Epithelial cell of esophagus (primary cell): ENCODE data around the gene PRKD1.
"Not testable (repeated sequence)": the region's sequence is repeated elsewhere in the genome, so short reads cannot be mapped to it uniquely, and the experiment has no call there.

Experiments used
- DNase-seq: peaks from one replicate; pipeline ENCODE4 v3.0.0; 2010; ENCODE audit warnings: low read depth
- H3K4me3 ChIP-seq: 2 replicates; pipeline ENCODE4 v1.5.1; 2011; ENCODE audit warnings: mild to moderate bottlenecking, low read length, control low read depth
- CTCF ChIP-seq: IDR thresholded peaks from 2 replicates; pipeline ENCODE4 v1.5.1; 2011; ENCODE audit warnings: low read depth, mild to moderate bottlenecking, low read length, control low read depth, inconsistent platforms; ENCODE audit not compliant: insufficient read depth; ENCODE audit errors: missing control alignments

PRKD1 gene

GRCh38 chr14:29738950-29739349, 188.7 kb downstream of the PRKD1 start:
- no peak for TF ChIP-seq CTCF
- DNase-seq: no peak
- no peak overlapping the region for H3K4me3 ChIP-seq

GRCh38 chr14:29738056-29738455, 189.6 kb downstream of the PRKD1 start:
- no peak overlapping the region for H3K4me3 ChIP-seq
- DNase-seq: no peak
- no peak for TF ChIP-seq CTCF

- TF ChIP-seq CTCF: no peak
- DNase-seq: no peak
- H3K4me3 ChIP-seq: no peak overlapping the region
Measured at GRCh38 chr14:29735459-29735858, 192.2 kb downstream of the PRKD1 start.

GRCh38 chr14:29734732-29735131, 192.9 kb downstream of the PRKD1 start:
- no peak for TF ChIP-seq CTCF
- no peak for DNase-seq
- H3K4me3 ChIP-seq: no peak overlapping the region

GRCh38 chr14:29726560-29727331, 200.9 kb downstream of the PRKD1 start:
- not testable (repeated sequence) for H3K4me3 ChIP-seq
- DNase-seq: peak; percentile 1

- no peak overlapping the region for H3K4me3 ChIP-seq
- peak; percentile 6 for DNase-seq
- TF ChIP-seq CTCF: no peak
Measured at GRCh38 chr14:29724991-29725390, 202.7 kb downstream of the PRKD1 start.

- DNase-seq: no peak
- no peak for TF ChIP-seq CTCF
- H3K4me3 ChIP-seq: no peak overlapping the region
Measured at GRCh38 chr14:29722831-29723230, 204.8 kb downstream of the PRKD1 start.
